Astrocyte (in vitro differentiated cells and primary cell): ENCODE measurements around the gene WDR37.

Experiments used
- EZH2 ChIP-seq: IDR thresholded peaks from 2 replicates; pipeline ENCODE4 v1.6.1; 2012; ENCODE audit warnings: mild to moderate bottlenecking, low read length, inconsistent platforms; ENCODE audit not compliant: insufficient read depth
- TF ChIP-seq, protein P1 (sequence below): IDR thresholded peaks from 2 replicates; pipeline ENCODE4 v1.5.1; 2011; ENCODE audit warnings: low read depth, mild to moderate bottlenecking, inconsistent platforms, low read length, moderate library complexity; ENCODE audit not compliant: insufficient read depth

DNA sequence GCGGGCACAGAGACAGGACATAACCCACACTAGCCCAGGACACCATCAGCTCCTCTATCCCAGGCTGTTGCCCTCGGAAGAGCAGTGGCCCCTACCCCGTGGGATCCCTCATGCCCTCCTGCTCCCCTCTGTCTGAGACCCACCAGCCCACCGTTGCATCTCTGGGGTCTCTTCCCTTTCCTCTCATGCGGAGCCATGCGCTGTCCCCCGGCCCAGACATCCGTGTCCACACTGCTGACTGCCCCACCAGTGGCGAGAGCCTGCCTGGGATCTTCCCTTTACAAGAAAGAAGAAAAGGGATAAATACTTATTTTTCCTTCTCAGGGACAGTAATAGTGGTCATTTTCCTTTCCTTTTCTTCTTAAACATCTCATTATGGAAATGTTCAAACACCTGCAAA is 115.4 kb downstream of the WDR37 start:
- TF ChIP-seq, protein P1, sequence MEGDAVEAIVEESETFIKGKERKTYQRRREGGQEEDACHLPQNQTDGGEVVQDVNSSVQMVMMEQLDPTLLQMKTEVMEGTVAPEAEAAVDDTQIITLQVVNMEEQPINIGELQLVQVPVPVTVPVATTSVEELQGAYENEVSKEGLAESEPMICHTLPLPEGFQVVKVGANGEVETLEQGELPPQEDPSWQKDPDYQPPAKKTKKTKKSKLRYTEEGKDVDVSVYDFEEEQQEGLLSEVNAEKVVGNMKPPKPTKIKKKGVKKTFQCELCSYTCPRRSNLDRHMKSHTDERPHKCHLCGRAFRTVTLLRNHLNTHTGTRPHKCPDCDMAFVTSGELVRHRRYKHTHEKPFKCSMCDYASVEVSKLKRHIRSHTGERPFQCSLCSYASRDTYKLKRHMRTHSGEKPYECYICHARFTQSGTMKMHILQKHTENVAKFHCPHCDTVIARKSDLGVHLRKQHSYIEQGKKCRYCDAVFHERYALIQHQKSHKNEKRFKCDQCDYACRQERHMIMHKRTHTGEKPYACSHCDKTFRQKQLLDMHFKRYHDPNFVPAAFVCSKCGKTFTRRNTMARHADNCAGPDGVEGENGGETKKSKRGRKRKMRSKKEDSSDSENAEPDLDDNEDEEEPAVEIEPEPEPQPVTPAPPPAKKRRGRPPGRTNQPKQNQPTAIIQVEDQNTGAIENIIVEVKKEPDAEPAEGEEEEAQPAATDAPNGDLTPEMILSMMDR: no peak
- TF ChIP-seq EZH2: no peak
